ENCODE data around the gene RRM2.

Gene RRM2

DNA sequence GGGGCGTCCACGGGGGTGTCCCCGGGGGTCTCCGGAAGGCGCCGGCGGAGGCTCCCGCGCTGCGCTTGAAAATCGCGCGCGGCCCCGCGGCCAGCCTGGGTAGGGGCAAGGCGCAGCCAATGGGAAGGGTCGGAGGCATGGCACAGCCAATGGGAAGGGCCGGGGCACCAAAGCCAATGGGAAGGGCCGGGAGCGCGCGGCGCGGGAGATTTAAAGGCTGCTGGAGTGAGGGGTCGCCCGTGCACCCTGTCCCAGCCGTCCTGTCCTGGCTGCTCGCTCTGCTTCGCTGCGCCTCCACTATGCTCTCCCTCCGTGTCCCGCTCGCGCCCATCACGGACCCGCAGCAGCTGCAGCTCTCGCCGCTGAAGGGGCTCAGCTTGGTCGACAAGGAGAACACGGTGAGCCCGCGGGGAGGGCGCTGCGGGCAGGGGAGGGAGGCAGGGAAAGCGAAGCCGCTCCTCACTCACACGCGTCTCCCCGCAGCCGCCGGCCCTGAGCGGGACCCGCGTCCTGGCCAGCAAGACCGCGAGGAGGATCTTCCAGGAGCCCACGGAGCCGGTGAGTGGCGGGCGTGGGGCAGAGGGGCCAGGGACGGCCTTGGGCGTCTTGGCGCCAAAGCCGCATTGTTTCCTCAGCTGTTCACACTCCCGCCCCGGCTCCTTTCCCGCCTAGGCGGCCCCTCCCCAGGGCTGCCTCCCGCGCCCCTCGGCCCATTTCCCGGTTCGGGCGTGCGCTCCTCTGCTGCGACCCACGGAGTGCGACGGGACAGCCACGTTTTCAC lies at the start of gene RRM2:
Gene RRM2 (plus strand): TSS at position 240 of the 781 bp plus-strand sequence. CDS start 60 bp downstream, at position 300.
- DNase-seq: peak; percentile 79 to 84

DNA sequence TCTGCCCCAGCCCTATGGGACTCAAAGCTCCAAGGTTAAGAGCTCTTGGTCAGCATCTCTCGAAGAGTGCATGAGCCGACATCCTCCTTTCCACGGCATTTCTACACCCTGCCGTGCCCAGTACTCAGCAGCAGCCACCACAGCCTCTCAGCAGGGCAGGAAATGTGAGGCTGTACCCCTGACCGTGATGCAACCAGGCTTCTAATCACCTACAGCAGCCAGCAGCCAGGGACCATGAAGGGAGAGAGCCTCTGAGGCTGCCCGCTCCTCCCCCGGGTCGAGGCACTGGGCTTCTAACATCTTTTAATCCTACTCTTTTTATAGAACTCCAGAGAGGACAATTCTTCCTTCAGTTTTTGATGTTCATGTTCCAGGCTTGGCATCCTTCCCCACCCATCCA lies 48.8 kb upstream of the RRM2 start:
- no peak for DNase-seq

DNA sequence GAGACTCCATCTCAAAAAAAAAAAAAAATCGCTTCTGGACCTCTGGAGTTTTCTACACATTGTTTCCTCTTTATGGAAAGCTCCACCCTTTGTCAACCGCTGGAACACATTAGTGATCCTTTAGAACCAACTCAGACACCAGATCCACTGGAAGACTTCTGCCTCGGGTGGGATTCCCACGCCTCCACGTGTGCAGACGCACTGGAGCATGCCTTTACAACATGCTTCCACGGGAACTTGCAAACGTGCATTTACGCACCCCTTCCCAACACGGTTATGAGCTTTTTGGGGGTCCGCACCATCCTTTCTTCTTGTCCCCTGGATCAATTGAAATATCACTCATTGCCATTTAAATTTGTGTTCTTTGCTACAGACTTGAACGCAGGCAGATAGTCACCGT lies 47.4 kb upstream of the RRM2 start:
- no peak for DNase-seq

DNA sequence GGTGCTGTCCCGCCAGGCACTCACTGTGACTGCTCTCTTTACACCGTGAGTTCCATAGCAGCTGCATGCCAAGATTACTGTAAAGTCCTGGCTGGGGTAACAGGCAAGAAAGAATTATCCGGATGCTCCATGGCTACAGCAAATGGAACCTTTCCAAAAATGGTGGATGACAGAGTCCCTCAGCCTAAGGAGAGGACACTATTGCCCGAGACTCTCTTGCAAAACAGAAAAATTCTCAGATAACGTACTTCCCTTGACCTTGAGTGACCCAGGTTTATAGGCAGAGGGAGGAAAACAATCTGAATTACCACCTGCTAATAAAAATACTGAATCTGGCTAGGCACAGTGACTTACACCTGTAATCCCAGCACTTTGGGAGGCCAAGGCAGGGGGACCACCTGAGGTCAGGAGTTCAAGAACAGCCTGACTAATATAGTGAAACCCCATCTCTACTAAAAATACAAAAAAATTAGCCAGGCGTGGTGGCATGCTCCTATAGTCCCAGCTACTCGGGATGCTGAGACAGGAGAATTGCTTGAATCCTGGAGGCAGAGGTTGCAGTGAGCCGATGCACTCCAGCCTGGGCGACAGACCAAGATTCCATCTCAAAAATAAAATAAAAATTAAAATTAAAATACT lies 46.8 kb upstream of the RRM2 start:
- no peak for DNase-seq

DNA sequence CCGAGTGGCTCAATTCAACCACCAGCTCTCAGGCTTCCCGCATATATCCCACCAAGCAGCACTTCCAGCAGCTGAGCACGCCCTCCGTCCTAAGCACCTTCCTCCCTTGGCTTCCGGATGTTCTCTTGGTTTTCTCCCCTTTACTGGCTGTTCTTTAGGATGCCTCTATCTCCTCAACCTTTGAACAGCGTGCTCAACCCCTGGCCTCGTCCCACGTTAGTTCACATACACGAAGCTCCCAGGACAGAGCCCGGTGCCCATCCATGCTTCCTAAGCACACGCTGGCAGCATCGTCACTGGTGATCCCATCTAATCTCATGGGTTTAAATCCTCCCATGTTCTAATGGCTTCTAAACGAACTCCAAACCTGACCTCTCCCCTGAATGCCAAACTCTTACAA lies 46.0 kb upstream of the RRM2 start:
- DNase-seq: no peak

DNA sequence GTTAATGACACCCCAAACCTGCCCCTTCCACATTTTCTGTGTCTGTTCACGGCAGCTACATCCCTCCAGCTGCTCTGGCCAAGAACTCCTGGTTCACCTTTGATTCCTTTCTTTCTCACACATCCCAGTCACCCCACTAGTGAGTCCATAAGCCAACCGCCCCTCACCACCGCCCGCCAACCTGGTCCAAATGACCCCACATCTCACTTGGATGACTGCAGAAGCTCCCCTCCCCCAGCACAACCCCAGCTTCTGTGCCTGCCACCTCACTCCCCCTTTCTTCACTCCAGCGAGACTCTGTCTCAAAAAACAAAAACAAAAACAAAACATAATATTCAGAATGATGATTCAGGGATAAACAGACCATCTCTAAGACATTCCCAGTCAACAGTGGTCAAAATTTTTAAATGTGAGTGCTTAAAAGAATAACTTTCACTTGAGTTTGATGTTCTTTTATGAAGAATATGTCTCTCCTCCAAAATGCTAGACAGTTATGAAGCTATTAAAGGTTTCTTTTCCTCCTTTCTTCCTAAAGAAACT lies 45.5 kb upstream of the RRM2 start:
- DNase-seq: no peak

DNA sequence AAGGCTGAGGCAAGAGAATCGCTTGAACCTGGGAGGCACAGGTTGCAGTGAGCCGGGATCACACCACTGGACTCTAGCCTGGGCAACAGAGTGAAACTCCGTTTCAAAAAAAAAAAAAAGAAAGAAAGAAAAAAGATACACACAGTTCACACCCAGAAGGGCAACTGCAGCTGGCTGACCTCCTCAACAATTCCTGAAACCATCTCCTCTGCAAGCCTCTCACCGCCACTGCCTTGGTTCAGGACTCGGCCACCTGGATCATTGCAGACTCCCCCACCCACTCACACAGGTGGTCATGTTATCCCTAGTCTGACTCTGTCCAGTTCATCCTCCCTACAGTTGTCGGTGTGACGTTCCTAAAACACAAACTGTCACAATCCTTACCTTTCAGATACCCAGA lies 44.5 kb upstream of the RRM2 start:
- no peak for DNase-seq

DNA sequence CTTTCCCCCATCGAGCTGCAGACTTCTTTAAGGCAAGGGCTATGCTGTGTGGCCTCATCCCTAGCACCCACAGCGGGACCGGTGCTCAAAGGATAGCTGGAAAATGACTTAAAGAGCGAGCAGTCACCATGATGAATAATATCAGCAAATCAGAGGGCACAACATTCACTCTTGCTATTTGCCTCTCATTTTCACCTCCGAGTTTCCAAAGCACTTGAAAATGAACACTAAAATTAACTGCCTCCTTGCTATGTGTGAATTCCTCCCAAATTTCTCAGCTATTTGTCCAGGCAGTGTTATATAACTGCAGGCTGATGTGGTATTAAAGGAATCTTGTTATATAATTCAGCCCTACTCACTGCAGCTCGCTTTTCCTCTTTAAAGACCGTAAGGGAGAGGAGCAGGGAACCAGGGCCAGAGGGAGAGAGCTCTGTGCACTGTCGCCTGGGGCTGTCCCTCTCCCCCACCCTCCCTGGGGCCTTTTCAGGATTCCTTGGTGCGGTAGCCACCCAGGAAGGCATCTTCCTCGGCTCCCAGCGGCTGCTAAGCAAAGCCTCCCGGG lies 43.8 kb upstream of the RRM2 start:
- DNase-seq: no peak

DNA sequence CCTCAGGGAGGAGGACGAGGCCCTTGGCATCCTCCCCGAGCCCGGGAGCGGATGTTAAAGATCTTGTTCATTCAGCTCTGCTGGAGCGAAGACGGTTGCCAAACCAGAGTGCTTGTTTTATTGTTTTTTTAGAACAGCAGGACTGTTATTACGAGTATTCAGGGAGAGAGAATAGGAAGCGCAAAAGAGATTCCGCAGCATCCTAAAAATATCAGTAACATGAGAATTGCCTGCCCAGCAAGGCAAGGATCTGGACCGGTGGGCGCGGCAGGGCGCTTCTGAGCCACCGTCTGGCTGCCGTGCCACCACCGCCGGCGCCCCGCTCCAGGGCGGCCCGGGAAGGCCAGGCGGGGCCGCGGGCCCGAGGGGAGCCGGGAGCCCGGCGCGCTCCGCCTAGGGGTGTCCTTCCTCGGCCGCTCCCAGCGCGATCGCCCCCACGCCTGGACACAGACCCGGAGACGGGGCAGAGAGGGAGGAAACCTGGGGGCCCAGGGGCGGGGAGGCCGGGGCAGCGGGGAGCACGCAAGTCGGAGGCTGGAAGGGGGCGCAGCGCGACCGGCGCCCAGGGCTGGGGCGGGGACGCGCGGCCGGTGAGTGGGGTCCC lies 43.2 kb upstream of the RRM2 start:
- no peak for DNase-seq

DNA sequence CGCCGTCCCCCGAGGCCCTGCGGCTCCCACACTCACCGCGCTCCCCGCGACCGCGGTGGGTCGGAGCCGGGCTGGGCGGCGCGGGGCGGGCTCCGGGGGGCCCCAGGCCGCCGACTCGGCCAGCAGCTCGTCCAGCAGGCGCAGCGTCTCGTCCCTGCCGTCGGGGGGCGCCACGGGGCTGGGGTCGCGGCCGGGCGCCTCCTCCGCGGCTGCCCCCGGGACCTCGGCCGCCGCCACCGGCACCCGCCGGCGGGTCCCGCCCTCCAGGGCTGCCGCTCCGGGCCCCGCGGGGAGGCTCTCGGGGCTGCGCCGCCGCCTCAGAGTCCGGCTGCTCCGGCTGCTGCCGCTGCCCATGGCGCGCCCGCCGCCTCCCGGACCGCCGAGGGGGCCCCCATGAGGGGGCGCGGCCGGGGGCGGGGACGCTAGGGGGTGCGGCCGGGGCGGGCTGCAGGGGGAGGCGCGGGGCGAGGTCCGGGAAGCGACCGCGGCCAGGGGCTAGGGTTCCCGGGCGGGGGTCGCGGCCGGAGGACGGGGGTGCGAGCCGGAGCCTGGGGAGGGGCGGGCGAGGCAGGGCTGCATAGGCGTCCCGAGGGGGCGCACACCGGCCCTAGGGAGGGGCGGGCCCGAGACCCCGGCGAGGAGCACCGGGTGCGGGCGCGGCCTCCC lies 42.5 kb upstream of the RRM2 start, which contains the start of gene CYS1:
Gene CYS1 (minus strand): TSS at position 542 of the 666 bp plus-strand sequence. CDS start 188 bp downstream, at position 354.
- DNase-seq: no peak

DNA sequence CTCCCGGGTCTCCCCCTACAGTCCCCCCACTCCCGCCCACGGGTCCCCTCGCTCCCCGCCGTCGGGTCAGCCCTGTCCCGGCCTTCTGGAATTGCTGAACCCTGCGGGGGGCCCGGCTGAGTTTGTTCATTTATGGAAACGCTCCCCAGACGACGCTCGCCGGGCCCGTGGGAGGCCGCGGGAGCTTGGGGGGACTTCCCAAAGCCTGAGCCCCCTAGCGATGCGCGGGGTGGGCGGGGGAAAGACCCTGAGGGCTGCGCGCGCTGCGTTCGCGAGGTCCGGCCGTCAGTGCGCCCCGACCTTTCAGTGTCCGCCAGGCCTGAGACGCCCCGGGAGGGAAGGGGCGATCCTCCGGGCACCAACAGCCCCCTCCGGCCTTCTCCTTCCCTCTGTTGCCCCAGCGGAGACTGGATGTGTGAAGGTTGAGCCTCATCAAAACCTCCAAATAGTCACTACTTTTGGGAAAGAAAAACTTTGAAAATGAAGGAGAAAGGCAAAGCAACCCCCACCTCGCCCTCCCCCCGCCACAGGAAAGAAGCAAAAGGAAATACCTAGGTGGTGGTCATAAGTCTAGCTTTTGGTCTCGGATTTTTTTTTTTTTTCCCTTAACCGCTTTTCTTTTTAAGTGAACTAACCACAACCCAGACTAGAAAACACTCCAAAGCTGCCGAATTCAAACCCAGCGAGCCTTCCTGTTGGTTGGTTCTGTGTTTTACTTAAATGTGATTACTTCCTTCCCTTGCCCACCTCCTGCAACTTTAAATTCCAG lies 41.8 kb upstream of the RRM2 start:
- no peak for DNase-seq

DNA sequence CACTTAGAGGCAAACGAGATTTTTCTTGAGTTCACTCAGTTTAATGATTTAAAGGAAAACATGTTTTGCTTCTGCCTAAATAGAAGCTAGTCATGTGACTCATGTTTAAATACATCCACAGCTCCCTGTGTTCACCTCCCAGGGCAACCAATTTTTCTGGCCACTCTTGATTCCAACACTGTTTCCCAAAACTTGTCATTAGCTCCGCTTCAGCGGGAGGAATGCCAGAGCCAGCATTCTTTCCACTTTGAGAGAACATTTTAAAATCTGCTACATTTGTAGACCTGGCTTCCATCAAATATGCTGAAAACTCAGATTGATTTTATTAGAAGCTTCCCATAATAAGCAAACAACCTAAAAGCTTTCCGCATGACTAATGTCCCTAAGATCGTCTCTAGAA lies 39.5 kb upstream of the RRM2 start:
- no peak for DNase-seq

DNA sequence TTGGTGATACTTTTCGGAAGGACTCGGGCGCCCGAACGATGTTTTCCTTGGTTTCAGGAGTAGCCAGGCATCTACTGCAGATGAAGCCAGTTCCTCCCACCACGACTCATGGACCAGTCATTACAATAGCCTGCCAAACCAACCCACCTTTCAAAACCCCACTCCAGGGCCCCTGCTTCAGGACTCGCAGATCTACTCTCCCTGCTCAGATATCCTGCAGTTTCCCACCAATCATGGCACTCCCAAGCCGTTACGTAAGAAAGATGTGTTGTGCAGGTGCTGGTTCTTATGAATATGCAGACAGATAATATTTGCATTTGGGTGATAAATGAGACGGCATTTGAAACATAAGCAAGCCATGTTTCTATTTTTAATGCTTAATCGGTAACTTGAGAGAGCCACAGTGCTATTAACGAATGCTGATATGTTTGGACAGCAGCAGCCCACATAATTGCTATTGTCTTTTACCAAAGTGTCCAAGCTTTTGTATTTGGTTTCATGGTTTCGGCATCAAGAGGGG lies 38.8 kb upstream of the RRM2 start:
- DNase-seq: no peak

DNA sequence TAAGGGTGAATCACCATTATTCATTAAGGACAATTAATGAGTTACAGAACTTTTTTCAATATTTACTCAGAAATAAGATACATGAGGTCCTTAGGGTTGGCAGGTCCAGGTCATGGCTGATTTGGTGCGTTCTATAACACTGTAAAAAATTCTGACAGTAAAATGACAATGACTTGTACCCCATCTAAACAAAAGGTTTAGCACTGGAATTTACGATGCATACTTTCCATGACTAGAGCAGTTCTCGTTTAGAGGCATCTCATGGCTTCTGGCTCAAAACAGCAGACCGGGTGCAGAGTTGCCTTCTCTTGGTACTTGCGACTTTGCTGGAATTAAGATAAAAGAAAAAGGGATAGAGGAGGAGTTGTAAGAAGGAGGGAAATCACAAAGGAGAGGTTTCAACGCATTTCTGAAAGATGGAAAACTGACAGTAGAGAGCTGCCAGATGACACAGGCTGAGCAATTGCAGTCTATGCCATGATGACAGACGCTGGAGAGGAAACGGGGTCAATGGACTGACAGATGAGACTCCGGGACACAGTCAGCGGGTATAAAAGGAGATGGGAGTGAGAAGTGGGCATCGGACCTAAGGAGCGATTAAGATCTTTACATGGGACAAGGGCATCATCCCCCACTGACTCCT lies 38.2 kb upstream of the RRM2 start:
- DNase-seq: no peak

DNA sequence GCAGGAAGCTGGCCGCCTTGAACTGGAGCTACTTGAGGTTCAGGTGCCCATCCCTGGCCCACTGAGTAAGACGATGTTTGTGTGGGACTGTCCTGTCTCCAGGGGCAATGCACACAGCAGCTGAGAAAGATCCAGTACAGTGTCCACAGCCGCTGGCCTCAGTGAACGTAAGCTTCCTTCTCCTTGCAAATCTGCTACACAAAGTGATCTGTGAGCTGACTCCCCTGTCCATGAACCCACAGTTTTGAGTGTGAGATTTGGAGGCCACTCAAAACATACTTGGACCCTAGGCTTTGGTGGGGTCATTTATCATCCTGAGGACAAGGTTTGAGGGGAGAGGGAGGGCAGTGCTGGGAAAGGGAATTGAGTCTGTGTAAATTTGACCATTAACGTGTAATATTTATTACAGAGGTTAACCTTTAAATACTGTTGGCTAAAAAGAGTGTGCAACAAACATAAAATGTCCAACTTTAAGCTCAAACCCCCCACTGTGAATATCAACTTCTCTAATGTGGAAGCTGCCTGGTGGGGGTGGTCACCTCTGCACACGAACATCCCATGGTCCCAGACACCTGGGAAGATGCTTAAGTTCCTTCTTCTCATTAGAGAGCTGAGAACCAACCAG lies 37.4 kb upstream of the RRM2 start:
- no peak for DNase-seq

DNA sequence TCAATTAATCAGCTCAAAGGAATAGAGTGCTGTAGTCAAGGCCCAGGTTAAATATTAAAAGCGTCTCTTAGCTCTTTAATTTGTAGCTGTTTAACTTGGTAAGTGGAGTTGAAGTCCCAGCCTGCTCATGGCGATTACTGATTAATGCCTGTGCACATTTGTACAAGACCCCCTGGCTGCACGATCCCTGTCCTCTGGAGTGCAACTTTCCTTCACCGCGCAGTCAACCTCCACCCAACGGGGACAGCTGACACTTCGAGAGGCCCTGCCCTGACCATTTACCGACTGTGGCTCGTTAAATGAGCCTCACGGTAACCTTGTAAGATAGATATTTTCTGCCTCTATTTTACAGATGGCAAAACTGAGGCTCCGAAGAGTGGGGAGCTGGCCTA lies 36.9 kb upstream of the RRM2 start:
- DNase-seq: no peak

DNA sequence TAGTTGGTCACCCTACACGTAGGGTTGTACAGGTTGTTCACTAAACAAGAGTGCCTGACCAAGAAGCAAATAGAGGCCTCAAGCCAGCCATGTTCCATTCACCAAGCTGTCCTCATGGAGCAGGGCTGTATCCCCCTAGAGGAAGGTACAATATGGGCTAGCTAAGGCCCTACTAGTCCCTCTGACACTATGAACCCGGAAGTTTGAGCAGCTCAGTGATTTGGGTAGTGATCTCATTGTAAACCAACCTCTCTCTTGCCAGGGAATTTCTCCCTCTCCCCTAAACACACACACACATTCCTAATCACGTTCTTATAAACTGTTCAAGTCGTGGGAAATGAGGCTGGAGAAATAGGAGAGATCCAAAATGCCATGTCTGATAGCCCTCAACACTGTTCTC lies 35.6 kb upstream of the RRM2 start:
- DNase-seq: no peak

DNA sequence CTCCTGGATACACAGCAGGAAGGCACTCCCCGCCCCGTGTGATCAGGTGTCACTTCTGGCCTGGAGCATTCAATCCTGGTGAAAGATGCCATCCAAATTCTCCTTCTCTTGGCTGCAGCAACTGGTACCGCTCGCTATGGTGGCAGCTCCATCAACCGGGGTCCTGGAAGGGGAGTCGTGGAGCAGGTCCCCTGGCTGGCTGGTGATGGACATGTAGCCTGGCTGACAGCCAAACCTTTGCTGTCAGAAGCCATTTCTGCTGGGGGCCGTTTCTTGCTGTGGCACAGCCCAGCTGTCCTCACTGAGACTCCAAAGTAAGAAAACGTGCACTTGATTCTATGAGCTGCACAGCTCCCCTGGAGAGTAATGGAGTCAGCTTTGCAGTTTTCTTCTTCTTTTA lies 35.2 kb upstream of the RRM2 start:
- DNase-seq: no peak

DNA sequence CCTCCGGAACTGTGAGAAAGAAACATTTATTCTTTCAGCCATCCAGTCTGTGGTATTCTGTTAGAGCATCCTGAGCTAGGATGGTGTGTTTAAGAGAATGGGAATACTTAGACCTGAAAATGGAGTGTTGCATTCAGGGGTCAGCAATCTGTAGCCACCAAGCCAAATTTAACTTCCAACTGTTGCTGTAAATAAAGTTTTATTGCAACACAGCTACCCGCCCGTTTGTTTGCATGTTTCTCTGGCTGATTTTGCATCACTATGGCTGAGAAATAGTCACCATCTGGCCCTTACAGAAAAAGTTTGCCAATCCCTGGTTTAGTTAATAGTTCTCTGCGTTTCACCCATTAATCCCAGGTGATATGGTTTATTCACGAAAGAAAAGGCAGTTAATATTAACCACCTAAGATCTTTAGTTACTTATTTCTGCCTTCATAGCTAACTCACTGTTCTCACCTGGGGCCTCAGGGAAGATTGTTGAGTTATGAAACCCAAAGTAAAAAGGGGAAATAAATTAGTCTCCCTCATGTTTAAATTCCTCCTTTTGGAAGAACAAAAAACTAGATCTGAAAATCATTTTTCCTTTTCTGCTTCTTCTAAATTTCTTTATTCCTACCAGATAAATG lies 32.9 kb upstream of the RRM2 start:
- DNase-seq: no peak

DNA sequence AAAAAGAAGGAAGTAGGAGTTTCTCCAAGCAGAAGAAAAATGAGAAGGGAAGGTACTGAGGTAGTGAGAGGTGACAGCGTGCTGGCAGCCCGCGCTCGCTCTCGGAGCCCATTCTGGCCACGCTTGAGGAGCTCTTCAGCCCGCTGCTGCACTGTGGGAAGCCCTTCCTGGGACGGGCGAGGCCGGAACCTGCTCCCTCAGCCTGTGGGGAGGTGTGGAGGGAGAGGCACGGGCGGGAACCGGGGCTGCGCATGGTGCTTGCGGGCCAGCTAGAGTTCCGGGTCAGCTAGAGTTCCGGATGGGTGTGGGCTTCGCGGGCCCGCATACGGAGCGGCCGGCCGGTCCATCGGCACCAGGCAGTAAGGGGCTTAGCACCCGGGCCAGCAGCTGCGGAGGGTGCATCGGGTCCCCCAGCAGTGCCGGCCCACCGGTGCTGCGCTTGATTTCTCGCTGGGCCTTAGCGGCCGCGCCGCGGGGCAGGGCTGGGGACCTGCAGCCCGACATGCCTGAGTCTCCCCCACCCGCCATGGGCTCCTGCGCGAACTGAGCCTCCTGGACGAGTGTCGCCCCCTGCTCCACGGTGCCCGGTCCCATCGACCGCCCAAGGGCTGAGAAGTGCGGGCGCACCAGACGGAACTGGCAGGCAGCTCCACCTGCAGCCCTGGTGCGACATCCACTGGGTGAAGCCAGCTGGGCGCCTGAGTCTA lies 31.2 kb upstream of the RRM2 start:
- DNase-seq: peak in 1 of 2 experiments; percentile 25
